Activated naive CD4-positive, alpha-beta T cell treated with anti-CD3 and anti-CD28 coated beads, Interleukin-2, amount 10 ng/mL, durations not matched to agents 7 days and 5 days (primary cell): ENCODE measurements around the gene MED31.
"Not testable (repeated sequence)": the region's sequence is repeated elsewhere in the genome, so short reads cannot be mapped to it uniquely, and the experiment has no call there.

Experiments used
- CTCF ChIA-PET: fragments of 350-600 bp; sonication (Branson Sonifier 250); formaldehyde crosslinking; loops from one replicate; lab custom pipeline; 2021; ENCODE audit warnings: antibody characterized with exemption; lab: Charles Lee
- DNase-seq: peaks from one replicate; pipeline ENCODE4 v3.0.0-alpha.2; 2020
- H3K27ac Mint-ChIP-seq: one replicate; pipeline ENCODE4 v1.8.0; 2021; ENCODE audit warnings: mild to moderate bottlenecking, moderate library complexity, mixed read lengths
- H3K27me3 Mint-ChIP-seq: one replicate; pipeline ENCODE4 v1.8.0; 2021; ENCODE audit warnings: mild to moderate bottlenecking, mixed read lengths
- H3K36me3 Mint-ChIP-seq: one replicate; pipeline ENCODE4 v1.8.0; 2021; ENCODE audit warnings: mixed read lengths
- H3K4me1 Mint-ChIP-seq: one replicate; pipeline ENCODE4 v1.8.0; 2021; ENCODE audit warnings: mixed read lengths
- H3K4me3 Mint-ChIP-seq: one replicate; pipeline ENCODE4 v1.8.0; 2021; ENCODE audit warnings: mild to moderate bottlenecking, moderate library complexity, mixed read lengths
- H3K9me3 Mint-ChIP-seq: one replicate; pipeline ENCODE4 v1.8.0; 2021; ENCODE audit warnings: mixed read lengths

MED31 gene

DNA sequence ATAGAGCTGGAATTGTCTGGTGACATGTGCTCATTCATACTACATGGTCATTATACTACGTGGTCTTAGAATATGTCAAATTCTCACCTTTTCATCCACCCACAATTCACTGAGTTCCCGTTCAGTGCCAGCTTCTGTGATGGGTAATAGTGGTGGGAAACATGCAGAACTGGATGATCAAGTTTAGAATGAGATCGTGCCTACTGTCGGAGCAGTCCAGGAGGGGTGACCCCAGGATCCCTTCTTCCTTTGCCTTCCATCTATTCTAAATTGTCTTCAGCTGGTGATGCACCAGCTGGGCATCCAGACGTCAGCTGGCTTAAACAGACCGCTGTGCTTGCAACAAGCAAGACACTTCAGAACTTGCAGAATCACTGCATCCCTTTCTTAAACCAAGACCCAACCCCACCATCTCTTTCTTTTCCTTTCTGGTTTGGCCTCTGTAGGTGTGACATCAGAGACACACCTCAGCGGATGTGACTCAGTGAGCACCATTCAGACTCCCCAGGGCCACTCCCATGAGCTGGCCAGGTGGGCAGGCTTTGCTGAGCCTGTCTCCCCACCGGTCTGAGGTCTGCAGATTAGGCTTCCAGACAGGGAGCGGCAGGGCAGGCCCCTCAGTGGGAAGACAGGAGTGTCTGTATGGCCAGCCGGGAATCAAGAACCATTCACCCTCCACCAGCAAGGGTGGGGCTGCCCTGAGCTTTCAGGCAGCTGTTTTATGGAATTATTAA lies 18.2 kb upstream of the MED31 start:
- Mint-ChIP-seq H3K9me3 (no peaks in the 10 kb centered on the region), H3K4me1 (peaks cover 2% of the 10 kb centered on the region), H3K36me3 (no peaks in the 10 kb centered on the region), H3K27me3 (no peaks in the 10 kb centered on the region), H3K4me3 (no peak overlapping the region), H3K27ac (no peak overlapping the region)
- no peak for DNase-seq
- CTCF ChIA-PET = interaction anchor here (0.7 to 1.2 kb wide), 3 partner anchors 28 to 225 kb away, joined by 3 read pairs; no protein-coding TSS in a partner anchor

DNA sequence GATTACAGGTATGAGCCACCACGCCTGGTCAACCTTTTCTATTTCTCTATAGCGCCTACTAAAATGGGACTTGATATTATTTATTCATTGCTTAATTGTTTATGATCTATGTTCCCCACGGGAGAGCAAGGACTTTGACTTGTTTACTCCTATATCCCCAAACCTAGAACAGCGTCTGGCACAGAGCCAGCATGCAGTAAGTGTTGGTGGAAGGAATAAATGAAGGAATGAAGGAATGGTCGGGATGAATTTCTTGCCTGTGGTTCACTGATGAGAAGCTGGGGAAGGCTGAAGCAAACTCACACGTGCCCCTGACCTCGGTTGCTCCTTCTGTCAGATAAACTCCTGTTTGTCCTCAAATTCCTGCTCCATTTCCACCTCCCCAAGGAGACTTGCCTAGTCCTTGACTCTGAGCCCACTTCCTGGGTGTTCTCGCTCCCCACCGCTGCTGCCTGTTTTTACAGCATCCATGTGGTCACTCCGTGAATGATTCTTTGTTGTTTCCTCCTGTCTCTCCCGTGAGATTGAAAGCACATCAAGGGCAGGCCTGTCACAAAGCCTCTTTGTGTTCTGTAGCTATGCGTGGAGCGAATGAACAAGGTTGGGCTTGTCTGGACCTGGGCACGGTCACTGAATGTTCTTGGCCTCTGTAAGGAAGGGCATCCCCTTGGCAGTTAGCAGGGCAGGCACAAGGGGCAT lies 17.5 kb upstream of the MED31 start:
- no peaks in the 10 kb centered on the region for H3K36me3 Mint-ChIP-seq
- no peaks in the 10 kb centered on the region for H3K9me3 Mint-ChIP-seq
- H3K4me1 Mint-ChIP-seq = peaks cover 2% of the 10 kb centered on the region
- CTCF ChIA-PET = interaction anchor here (0.7 to 1.2 kb wide), 4 partner anchors 29 to 242 kb away, joined by 3 read pairs; no protein-coding TSS in a partner anchor
- DNase-seq = no peak
- no peaks in the 10 kb centered on the region for H3K27me3 Mint-ChIP-seq
- no peak overlapping the region for H3K27ac Mint-ChIP-seq
- no peak overlapping the region for H3K4me3 Mint-ChIP-seq

- Mint-ChIP-seq H3K27me3 (no peaks in the 10 kb centered on the region), H3K4me3 (no peak overlapping the region), H3K4me1 (peaks cover 2% of the 10 kb centered on the region), H3K9me3 (no peaks in the 10 kb centered on the region), H3K27ac (peak overlapping the region; percentile 58), H3K36me3 (no peaks in the 10 kb centered on the region)
- no peak for DNase-seq
- CTCF ChIA-PET = interaction anchor here (1.1 to 3.4 kb wide), 2 partner anchors 226 to 242 kb away, joined by 3 to 8 read pairs; no protein-coding TSS in a partner anchor
Observed at GRCh38 chr17:6668219-6668618, 16.8 kb upstream of the MED31 start.

DNA sequence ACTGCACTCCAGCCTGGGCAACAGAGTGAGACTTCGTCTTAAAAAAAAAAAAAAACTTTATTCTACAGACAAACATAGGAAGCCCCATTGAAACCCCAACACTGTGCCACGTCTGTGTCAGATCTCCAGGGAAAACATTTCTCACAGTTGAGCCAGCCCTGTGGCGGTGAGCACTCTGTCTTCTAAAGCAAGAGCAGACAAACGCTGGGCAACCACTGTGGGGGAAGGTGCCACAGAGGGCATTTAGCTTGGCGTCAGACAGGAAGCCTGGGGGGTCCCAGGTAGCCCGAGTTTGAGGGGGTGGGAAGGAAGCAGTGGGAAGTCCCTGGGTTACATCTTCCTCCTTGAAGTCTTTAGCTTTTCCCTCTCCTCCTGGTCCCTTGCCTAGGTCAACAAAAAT lies 16.1 kb upstream of the MED31 start:
- H3K27ac Mint-ChIP-seq = no peak overlapping the region
- DNase-seq = no peak
- CTCF ChIA-PET = interaction anchor here (0.9 to 3.4 kb wide), 3 partner anchors 82 to 243 kb away, joined by 3 to 8 read pairs (median 3); no protein-coding TSS in a partner anchor

DNA sequence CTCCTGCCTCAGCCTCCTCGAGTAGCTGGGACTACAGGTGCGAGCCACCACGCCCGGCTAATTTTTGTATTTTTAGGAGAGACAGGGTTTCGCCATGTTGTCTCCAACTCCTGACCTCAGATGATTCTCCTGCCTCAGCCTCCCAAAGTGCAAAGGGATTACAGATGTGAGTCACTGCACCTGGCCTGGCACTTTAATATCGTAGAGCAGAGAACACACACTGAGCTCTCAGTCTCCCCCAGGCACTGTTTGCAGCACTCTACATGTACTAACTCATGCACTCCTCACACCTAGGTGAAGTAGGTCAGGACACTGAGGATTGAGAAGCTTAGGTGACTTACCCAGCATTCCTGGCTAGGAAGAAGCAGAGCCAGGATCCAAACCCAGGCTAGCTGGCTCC lies 15.2 kb upstream of the MED31 start:
- CTCF ChIA-PET = interaction anchor here (0.8 to 3.4 kb wide), 10 partner anchors 9 to 244 kb away, joined by 3 to 14 read pairs (median 4); partner anchors contain the start of genes KIAA0753 and TEKT1
- Mint-ChIP-seq H3K27me3 (no peaks in the 10 kb centered on the region), H3K9me3 (no peaks in the 10 kb centered on the region), H3K27ac (no peak overlapping the region), H3K4me3 (no peak overlapping the region), H3K36me3 (peaks cover 1% of the 10 kb centered on the region), H3K4me1 (peaks cover 8% of the 10 kb centered on the region)
- DNase-seq = no peak

More for the DNA sequence above, 16.1 kb upstream of the MED31 start:
- Mint-ChIP-seq H3K27me3 (no peaks in the 10 kb centered on the region), H3K4me1 (peaks cover 3% of the 10 kb centered on the region), H3K36me3 (no peaks in the 10 kb centered on the region), H3K9me3 (no peaks in the 10 kb centered on the region), H3K4me3 (no peak overlapping the region)

GRCh38 chr17:6666077-6666521 lies 14.7 kb upstream of the MED31 start:
- H3K27me3 Mint-ChIP-seq = no peaks in the 10 kb centered on the region
- peaks cover 4% of the 10 kb centered on the region for H3K36me3 Mint-ChIP-seq
- H3K4me1 Mint-ChIP-seq = peaks cover 12% of the 10 kb centered on the region
- peak; percentile 58 for DNase-seq
- H3K4me3 Mint-ChIP-seq = no peak overlapping the region
- H3K9me3 Mint-ChIP-seq = no peaks in the 10 kb centered on the region
- H3K27ac Mint-ChIP-seq = no peak overlapping the region
- CTCF ChIA-PET = interaction anchor here (0.8 to 3.4 kb wide), 9 partner anchors 9 to 244 kb away, joined by 3 to 14 read pairs (median 4); partner anchors contain the start of genes KIAA0753 and TEKT1

- not testable (repeated sequence) for H3K9me3 Mint-ChIP-seq, DNase-seq, H3K27ac Mint-ChIP-seq, H3K27me3 Mint-ChIP-seq, H3K4me3 Mint-ChIP-seq
- H3K4me1 Mint-ChIP-seq = peaks cover 29% of the 10 kb centered on the region
- CTCF ChIA-PET = interaction anchor here (1.2 to 1.3 kb wide), 2 partner anchors 19 to 341 kb away, joined by 3 to 4 read pairs; no protein-coding TSS in a partner anchor
- peaks cover 13% of the 10 kb centered on the region for H3K36me3 Mint-ChIP-seq
Observed at GRCh38 chr17:6663200-6663599, 11.8 kb upstream of the MED31 start.

- no peak for DNase-seq
- Mint-ChIP-seq H3K4me1 (peaks cover 40% of the 10 kb centered on the region), H3K9me3 (no peaks in the 10 kb centered on the region), H3K27me3 (no peaks in the 10 kb centered on the region), H3K36me3 (peaks cover 17% of the 10 kb centered on the region), H3K27ac (no peak overlapping the region), H3K4me3 (no peak overlapping the region)
- CTCF ChIA-PET = interaction anchor here (0.9 to 1.4 kb wide), 3 partner anchors 40 to 232 kb away, joined by 3 to 5 read pairs (median 3); no protein-coding TSS in a partner anchor
Observed at GRCh38 chr17:6661464-6661848, 10.1 kb upstream of the MED31 start.

DNA sequence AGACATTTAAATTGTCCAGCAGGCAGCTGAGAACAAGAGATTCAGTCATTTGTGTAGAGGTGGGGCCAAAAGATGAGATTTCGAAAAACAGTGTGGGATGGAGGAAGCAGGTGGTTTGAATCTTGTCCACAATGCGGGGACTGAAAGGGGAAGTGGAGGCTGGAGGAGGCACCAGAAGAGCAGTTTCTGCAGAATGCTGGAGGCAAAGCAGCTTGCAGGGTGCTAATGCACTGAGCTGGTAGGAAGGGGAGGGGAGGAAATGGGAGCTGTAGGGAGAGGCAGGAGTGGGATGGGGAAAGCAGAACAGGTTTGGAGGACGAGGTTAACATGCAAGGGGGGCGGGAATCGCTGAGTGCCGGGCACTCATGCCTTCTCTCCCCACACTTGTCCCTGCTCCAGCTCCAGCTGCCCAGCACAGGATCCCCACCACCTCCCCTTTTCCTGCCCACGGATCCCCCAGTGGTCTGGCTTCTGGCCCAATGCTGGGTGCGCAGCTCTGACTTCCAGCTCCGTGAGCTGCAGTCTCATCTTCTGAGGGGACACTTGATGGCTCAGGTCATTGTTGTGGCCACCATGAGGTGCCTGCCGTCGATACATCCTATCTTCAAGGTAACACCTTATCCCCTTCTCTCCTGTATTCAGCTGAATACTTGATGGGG lies 9.5 kb upstream of the MED31 start:
- CTCF ChIA-PET = interaction anchor here (0.9 to 1.4 kb wide), 4 partner anchors 40 to 360 kb away, joined by 3 to 5 read pairs (median 3); no protein-coding TSS in a partner anchor
- Mint-ChIP-seq H3K27ac (no peak overlapping the region), H3K4me1 (peaks cover 42% of the 10 kb centered on the region)

GRCh38 chr17:6660101-6660500 lies 8.7 kb upstream of the MED31 start:
- H3K4me3 Mint-ChIP-seq = no peak overlapping the region
- no peak overlapping the region for H3K27ac Mint-ChIP-seq
- no peaks in the 10 kb centered on the region for H3K9me3 Mint-ChIP-seq
- CTCF ChIA-PET = interaction anchor here (1.1 kb wide), 1 partner anchor 361 kb away, joined by 3 read pairs; no protein-coding TSS in a partner anchor
- no peaks in the 10 kb centered on the region for H3K27me3 Mint-ChIP-seq
- no peak for DNase-seq
- peaks cover 48% of the 10 kb centered on the region for H3K4me1 Mint-ChIP-seq
- H3K36me3 Mint-ChIP-seq = peaks cover 17% of the 10 kb centered on the region

More for the DNA sequence above, 9.5 kb upstream of the MED31 start:
- no peak overlapping the region for H3K4me3 Mint-ChIP-seq
- peaks cover 17% of the 10 kb centered on the region for H3K36me3 Mint-ChIP-seq
- no peak for DNase-seq
- no peaks in the 10 kb centered on the region for H3K9me3 Mint-ChIP-seq
- no peaks in the 10 kb centered on the region for H3K27me3 Mint-ChIP-seq

DNA sequence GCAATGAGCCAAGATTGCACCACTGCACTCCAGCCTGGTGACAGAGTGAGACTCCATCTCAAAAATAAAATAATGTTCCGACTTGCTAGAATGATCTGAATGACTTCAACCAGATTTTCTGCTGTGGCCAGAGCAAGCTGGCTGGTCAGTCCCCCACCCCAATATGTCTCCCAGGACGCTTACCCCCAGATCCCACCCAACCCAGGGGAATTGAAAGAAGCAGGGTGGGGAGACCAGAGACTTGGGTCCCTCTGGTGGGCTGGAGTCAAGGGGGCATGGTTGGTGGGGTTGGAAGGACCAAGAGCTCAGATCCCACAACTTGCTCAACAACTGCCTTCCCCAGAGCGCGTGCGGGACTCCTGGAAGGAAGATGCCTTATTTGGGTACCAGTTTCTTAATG lies 7.0 kb upstream of the MED31 start:
- CTCF ChIA-PET, H3K27ac Mint-ChIP-seq, DNase-seq, H3K27me3 Mint-ChIP-seq, H3K9me3 Mint-ChIP-seq: not testable (repeated sequence)
- H3K4me3 Mint-ChIP-seq = peak overlapping the region; percentile 90
- H3K36me3 Mint-ChIP-seq = peaks cover 23% of the 10 kb centered on the region
- peaks cover 61% of the 10 kb centered on the region for H3K4me1 Mint-ChIP-seq

GRCh38 chr17:6657633-6658287 lies 6.4 kb upstream of the MED31 start:
- H3K4me1 Mint-ChIP-seq = peaks cover 67% of the 10 kb centered on the region
- CTCF ChIA-PET = interaction anchor here (1.1 kb wide), 1 partner anchor 9 kb away, joined by 4 read pairs; no protein-coding TSS in a partner anchor
- H3K27me3 Mint-ChIP-seq = no peaks in the 10 kb centered on the region
- peak overlapping the region; percentile 90 for H3K4me3 Mint-ChIP-seq
- H3K36me3 Mint-ChIP-seq = peaks cover 26% of the 10 kb centered on the region
- H3K27ac Mint-ChIP-seq = peak overlapping the region; percentile 89
- no peaks in the 10 kb centered on the region for H3K9me3 Mint-ChIP-seq
- no peak for DNase-seq
